ENCODE measurements around the gene ITPA. TPM values are rescaled to one million over a fixed set of nuclear protein-coding genes. Genes with fewer than 3 reads are reported as not detected.

Gene ITPA
- total and polyA plus RNA-seq, 2 of the 8 experiments (the other 6 are each of a cell fraction or from before 2014, with no cell fraction given): 88.2 to 94.0 TPM

DNA sequence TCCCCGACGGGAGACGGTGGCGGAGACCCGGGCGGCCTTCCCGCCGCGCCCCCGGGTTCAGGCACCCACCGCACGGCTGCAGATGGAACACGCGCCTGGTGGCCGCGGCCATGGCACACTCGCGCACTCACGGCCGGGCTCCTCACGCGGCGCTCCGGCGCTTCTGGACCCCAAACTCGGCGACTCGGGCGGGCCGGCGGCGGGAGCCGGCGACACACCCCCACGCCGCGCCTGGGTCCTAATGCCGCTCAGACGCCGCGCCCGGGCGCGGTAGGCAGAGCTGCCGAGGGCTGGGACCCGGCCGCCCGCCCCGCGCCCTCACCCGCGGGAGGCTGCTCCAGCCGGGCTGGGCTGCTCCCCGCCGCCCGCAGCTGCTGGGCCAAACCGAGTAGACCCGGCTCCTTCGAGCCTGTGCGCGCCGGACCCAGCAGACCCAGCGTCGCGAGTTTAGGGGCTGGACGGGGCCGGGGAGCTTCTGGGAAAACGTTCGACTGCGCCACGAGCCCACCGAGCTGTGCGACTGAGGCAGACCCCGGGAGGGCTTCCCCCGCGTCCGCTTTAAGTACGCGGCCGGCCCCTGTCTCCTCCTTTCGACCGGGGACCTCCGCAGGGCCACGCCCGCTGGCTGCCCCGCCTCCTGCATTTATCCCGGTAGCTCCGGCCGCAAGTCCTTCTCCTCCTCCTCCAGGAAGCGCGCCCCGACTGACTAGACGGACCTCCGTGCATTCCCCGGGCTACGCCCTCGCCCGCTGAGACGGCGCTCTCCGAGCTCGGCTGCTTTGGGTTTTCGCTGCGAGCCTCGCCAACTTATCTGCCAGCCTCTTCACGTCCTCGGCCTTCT lies 29.9 kb downstream of the ITPA start, which contains the start of gene SLC4A11:
SLC4A11 (minus strand) TSS at position 165 of the 841 bp plus-strand sequence; CDS start at position 112, 53 bp downstream.
- Histone ChIP-seq H3K4ac (replicated peaks; ENCODE audit: insufficient read length, low read depth, low read length) (peak within 1 kb of the TSS; percentile 65), H3K56ac (replicated peaks; ENCODE audit: insufficient read length, low read depth, low read length) (peak within 1 kb of the TSS; percentile 19), H3K18ac (ENCODE audit: extremely low read depth, low read length) (peak within 1 kb of the TSS; percentile 78), H2AK5ac (ENCODE audit: low read depth, low read length) (no peak within 1 kb of the TSS), H3K27ac (ENCODE audit: low read depth, low read length) (no peak within 1 kb of the TSS), H3K23ac (ENCODE audit: insufficient read length) (no peak within 1 kb of the TSS), H2BK15ac (ENCODE audit: low read length) (0 out of 2 replicates have a peak within 1 kb of the TSS, but pooled peaks have one; percentile 95), H4K8ac (ENCODE audit: extremely low read depth, insufficient read depth, low read length) (peak within 1 kb of the TSS; percentile 87), H3K79me1 (ENCODE audit: low read depth, low read length) (no peaks in the 10 kb centered on the region), H3K23me2 (ENCODE audit: low read depth, low read length) (peaks cover 16% of the 10 kb centered on the region; the same call in 1 of the 2 replicates), H2BK120ac (replicated peaks; ENCODE audit: low read depth, low read length) (no peak within 1 kb of the TSS), H4K5ac (ENCODE audit: insufficient read length, low read depth, low read length) (no peak within 1 kb of the TSS), H3K9ac (replicated peaks in 1 of 4; ENCODE audit: extremely low read depth in 1 of 4, low read depth in 3 of 4, low read length in 3 of 4) (peak within 1 kb of the TSS; percentile 11 to 50 (median 21); a peak in 3 of 7 replicates), H3K4me3 (ENCODE audit: extremely low read depth in 1 of 4, insufficient read depth in 2 of 4, low read depth in 3 of 4, low read length in 4 of 4) (peak within 1 kb of the TSS; percentile 47 to 79 (median 76)), H2BK5ac (ENCODE audit: low read depth, low read length) (peak within 1 kb of the TSS; percentile 81; the same call in 1 of the 2 replicates), H3K79me2 (ENCODE audit: control insufficient read depth in 1 of 2, insufficient read depth in 2 of 2, low read length in 2 of 2) (no peaks in the 10 kb centered on the region), H3K9me3 (ENCODE audit: insufficient read depth in 2 of 2, low read depth in 1 of 2, low read length in 1 of 2) (no peaks in the 10 kb centered on the region), H3K4me2 (ENCODE audit: insufficient read depth in 1 of 2, low read depth in 2 of 2, low read length in 2 of 2) (peak within 1 kb of the TSS; percentile 87 to 99), H4K91ac (replicated peaks; ENCODE audit: insufficient read length, low read length) (peak within 1 kb of the TSS; percentile 81), H3K14ac (ENCODE audit: insufficient read length) (no peak within 1 kb of the TSS), H3K27me3 (replicated peaks in 1 of 4; ENCODE audit: control insufficient read depth in 3 of 4, extremely low read depth in 1 of 4, insufficient read depth in 3 of 4, low read length in 3 of 4) (peaks cover 13 to 40% (median 35%) of the 10 kb centered on the region in 4 experiments), H4K20me1 (replicated peaks in 1 of 2; ENCODE audit: control insufficient read depth in 1 of 2, insufficient read depth in 2 of 2, low read length in 2 of 2) (peaks cover 0 to 12% of the 10 kb centered on the region in 2 experiments), H3K4me1 (replicated peaks in 1 of 4; ENCODE audit: control insufficient read depth in 3 of 4, insufficient read depth in 4 of 4, low read length in 3 of 4) (peaks cover 0 to 19% (median 7%) of the 10 kb centered on the region in 4 experiments; a peak in 6 of 7 replicates), H2AFZ (ENCODE audit: low read length) (peak within 1 kb of the TSS; percentile 83; the same call in 1 of the 2 replicates), H2BK20ac (ENCODE audit: low read length) (no peak within 1 kb of the TSS), H2BK12ac (ENCODE audit: low read depth, low read length) (peak within 1 kb of the TSS; percentile 87; the same call in 1 of the 2 replicates), H3K36me3 (ENCODE audit: control insufficient read depth in 2 of 4, insufficient read depth in 4 of 4, low read length in 3 of 4) (no peaks in the 10 kb centered on the region)
- POLR2A ChIA-PET (ENCODE audit: partially characterized antibody): interaction anchor here (0.9 to 4.5 kb wide), 15 partner anchors 10 to 194 kb away, joined by 3 to 61 read pairs (median 3); partner anchors contain the start of genes DDRGK1, ITPA and MRPS26
- CTCF ChIA-PET (ENCODE audit: partially characterized antibody): interaction anchor here (0.6 to 6.2 kb wide), 7 partner anchors 11 to 484 kb away, joined by 3 to 47 read pairs (median 3); no protein-coding TSS in a partner anchor
- no peak for FAIRE-seq
- 1% methylated on average over 66 of the region's 107 CpGs; no CpG with 5 or more reads in 1 of the 2 experiments for WGBS, 2 experiments (ENCODE audit: extremely low coverage in 1 of 2, insufficient coverage in 1 of 2, insufficient read length in 1 of 2, insufficient replicate concordance in 2 of 2, low coverage in 1 of 2, low lambda C conversion rate in 2 of 2, missing lambda C conversion rate in 1 of 2)
- DNase-seq (ENCODE audit: low read depth in 1 of 2, low spot score in 2 of 2): peak; percentile 67 to 84
- TF ChIP-seq KDM4A (IDR thresholded peaks at IDR 0.05; ENCODE audit: low read depth, low read length, severe bottlenecking) (peak; percentile 66), SUZ12 (IDR thresholded peaks at IDR 0.05; ENCODE audit: low read length) (no peak), POLR2A (IDR thresholded peaks at IDR 0.05; ENCODE audit: control extremely low read depth in 1 of 2, low read depth in 2 of 2, low read length in 2 of 2) (peak in 1 of 2 experiments; percentile 30; a peak in 1 of 3 replicates), TAF1 (IDR thresholded peaks at IDR 0.05; ENCODE audit: low read depth, low read length) (0 out of 2 replicates have a peak, but pooled peaks have one; percentile 10), CEBPB (IDR thresholded peaks at IDR 0.05; ENCODE audit: low read depth, low read length) (no peak), RXRA (IDR thresholded peaks at IDR 0.05; ENCODE audit: insufficient read depth, low read depth, low read length) (no peak), TBP (IDR thresholded peaks at IDR 0.05; ENCODE audit: low read depth, low read length) (0 out of 2 replicates have a peak, but pooled peaks have one; percentile 57), CBX5 (IDR thresholded peaks at IDR 0.05; ENCODE audit: low read depth, low read length) (no peak), TCF12 (IDR thresholded peaks at IDR 0.05; ENCODE audit: low read depth, low read length) (no peak)
- TF ChIP-seq, protein P1, sequence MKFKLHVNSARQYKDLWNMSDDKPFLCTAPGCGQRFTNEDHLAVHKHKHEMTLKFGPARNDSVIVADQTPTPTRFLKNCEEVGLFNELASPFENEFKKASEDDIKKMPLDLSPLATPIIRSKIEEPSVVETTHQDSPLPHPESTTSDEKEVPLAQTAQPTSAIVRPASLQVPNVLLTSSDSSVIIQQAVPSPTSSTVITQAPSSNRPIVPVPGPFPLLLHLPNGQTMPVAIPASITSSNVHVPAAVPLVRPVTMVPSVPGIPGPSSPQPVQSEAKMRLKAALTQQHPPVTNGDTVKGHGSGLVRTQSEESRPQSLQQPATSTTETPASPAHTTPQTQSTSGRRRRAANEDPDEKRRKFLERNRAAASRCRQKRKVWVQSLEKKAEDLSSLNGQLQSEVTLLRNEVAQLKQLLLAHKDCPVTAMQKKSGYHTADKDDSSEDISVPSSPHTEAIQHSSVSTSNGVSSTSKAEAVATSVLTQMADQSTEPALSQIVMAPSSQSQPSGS (IDR thresholded peaks at IDR 0.05; ENCODE audit: low read length): no peak
